SU-DHL-6 (cell line): ENCODE results near the gene CDH13.

Source experiments
- H2AFZ ChIP-seq: fragments of 200-600 bp; sonication (generic); 2 replicates; pipeline ENCODE4 v1.6.1; 2014; ENCODE audit warnings: low read depth, mild to moderate bottlenecking, moderate library complexity, mixed read lengths, antibody characterized with exemption, low read length; ENCODE audit not compliant: severe bottlenecking
- H3F3A ChIP-seq: fragments of 200-600 bp; shearing (Covaris generic); 2 replicates; pipeline ENCODE4 v1.6.0; 2016; ENCODE audit warnings: antibody characterized with exemption, mild to moderate bottlenecking; ENCODE audit not compliant: insufficient read depth
- H3K27ac ChIP-seq: fragments of 200-600 bp; sonication (generic); 2 replicates; pipeline ENCODE4 v1.5.1; 2016; ENCODE audit warnings: low read depth, mild to moderate bottlenecking, low read length, moderate library complexity, mixed read lengths
- H3K27me3 ChIP-seq: fragments of 200-600 bp; sonication (generic), shearing (Covaris generic); 2 replicates; pipeline ENCODE4 v1.6.0; 2014; ENCODE audit warnings: mild to moderate bottlenecking, low read length
- H3K36me3 ChIP-seq: fragments of 200-600 bp; sonication (generic); 2 replicates; pipeline ENCODE4 v1.6.1; 2014; ENCODE audit warnings: mild to moderate bottlenecking, low read length, mixed read lengths
- H3K4me2 ChIP-seq: fragments of 300-600, 200-600 bp; shearing (Covaris generic), sonication (generic); 2 replicates; pipeline ENCODE4 v1.6.0; 2014; ENCODE audit warnings: low read length, low read depth, mild to moderate bottlenecking; ENCODE audit not compliant: poor library complexity, severe bottlenecking
- H3K4me3 ChIP-seq: fragments of 200-600 bp; sonication (generic); 2 replicates; pipeline ENCODE4 v1.5.1; 2014; ENCODE audit warnings: antibody characterized with exemption, low read length, mild to moderate bottlenecking, mixed read lengths; ENCODE audit not compliant: insufficient read depth, poor library complexity, severe bottlenecking
- H3K79me2 ChIP-seq: fragments of 200-600 bp; sonication (generic); 2 replicates; pipeline ENCODE4 v1.6.1; 2014; ENCODE audit warnings: mild to moderate bottlenecking, low read length, moderate library complexity; ENCODE audit not compliant: insufficient read depth
- H3K9ac ChIP-seq: fragments of 200-600 bp; sonication (generic); 2 replicates; pipeline ENCODE4 v1.7.0; 2014; ENCODE audit warnings: mild to moderate bottlenecking, low read length
- H3K9me2 ChIP-seq: fragments of 200-600 bp; sonication (generic); replicated peaks from 2 replicates; pipeline ENCODE4 v1.6.1; 2014; ENCODE audit warnings: low read length; ENCODE audit not compliant: insufficient read depth
- H3K9me3 ChIP-seq: fragments of 200-600 bp; sonication (generic); 2 replicates; pipeline ENCODE4 v1.6.1; 2014; ENCODE audit warnings: low read length, mixed read lengths; ENCODE audit not compliant: insufficient read depth
- H4K20me1 ChIP-seq: fragments of 200-600 bp; sonication (generic); 2 replicates; pipeline ENCODE4 v1.6.1; 2014; ENCODE audit warnings: low read depth, mild to moderate bottlenecking, antibody characterized with exemption, low read length, moderate library complexity, mixed read lengths
- EZH2phosphoT487 ChIP-seq: fragments of 200-600 bp; sonication (generic), shearing (Covaris generic); conservative IDR thresholded peaks from 2 replicates; pipeline ENCODE4 v1.6.1; 2018; ENCODE audit warnings: mild to moderate bottlenecking, antibody characterized with exemption, low read length, moderate library complexity, mixed read lengths
- TF ChIP-seq, protein P1 (sequence below): fragments of 200-600 bp; sonication (generic); IDR thresholded peaks from one replicate; pipeline ENCODE4 v1.5.1; 2017; ENCODE audit warnings: antibody characterized with exemption, mild to moderate bottlenecking, low read length, moderate library complexity; ENCODE audit not compliant: insufficient read depth, poor library complexity, severe bottlenecking

Gene CDH13

DNA sequence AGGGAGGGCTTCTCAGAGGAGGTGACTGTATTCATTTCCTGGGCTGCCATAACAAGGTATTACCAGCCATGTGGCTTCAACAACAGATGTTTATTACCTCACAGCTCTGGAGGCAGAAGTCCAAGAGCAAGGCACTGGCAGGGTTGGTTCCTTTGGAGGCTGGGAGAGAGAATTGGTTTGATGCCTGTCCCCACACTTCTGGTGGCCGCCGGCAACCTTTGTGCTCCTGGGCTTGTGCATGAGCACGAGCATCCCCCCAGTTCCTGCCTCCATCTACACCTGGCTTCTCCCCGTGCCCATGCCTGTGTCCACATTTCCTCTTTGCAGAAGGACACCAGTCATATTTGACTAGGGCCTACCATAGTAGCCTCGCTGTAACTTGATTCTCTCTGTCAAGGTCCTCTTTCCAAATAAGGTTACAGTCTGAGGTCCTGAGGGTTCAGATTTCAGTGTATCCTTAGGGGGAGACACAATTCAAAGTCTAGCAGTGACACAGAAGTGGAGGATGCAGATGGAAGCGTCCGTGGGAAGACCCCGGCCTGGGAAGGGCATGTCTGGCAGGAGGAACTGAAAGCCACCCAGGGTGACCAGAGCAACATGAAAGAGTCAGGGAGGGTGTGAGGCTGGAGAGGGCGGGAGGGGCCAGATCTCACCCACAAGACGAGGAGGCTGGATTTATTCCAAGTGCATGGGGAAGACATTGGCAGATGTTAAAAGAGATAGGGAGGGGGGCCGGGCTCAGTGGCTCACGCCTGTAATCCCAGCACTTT, 992.8 kb downstream of the CDH13 start:
- H3K36me3 ChIP-seq: no peaks in the 10 kb centered on the region
- H3K9me3 ChIP-seq: no peaks in the 10 kb centered on the region
- H4K20me1 ChIP-seq: no peaks in the 10 kb centered on the region
- no peaks in the 10 kb centered on the region for H3K79me2 ChIP-seq
- no peak overlapping the region for H2AFZ ChIP-seq
- H3K9ac ChIP-seq: no peak overlapping the region
- H3K27ac ChIP-seq: no peak overlapping the region
- no peak for TF ChIP-seq EZH2phosphoT487
- TF ChIP-seq, protein P1, sequence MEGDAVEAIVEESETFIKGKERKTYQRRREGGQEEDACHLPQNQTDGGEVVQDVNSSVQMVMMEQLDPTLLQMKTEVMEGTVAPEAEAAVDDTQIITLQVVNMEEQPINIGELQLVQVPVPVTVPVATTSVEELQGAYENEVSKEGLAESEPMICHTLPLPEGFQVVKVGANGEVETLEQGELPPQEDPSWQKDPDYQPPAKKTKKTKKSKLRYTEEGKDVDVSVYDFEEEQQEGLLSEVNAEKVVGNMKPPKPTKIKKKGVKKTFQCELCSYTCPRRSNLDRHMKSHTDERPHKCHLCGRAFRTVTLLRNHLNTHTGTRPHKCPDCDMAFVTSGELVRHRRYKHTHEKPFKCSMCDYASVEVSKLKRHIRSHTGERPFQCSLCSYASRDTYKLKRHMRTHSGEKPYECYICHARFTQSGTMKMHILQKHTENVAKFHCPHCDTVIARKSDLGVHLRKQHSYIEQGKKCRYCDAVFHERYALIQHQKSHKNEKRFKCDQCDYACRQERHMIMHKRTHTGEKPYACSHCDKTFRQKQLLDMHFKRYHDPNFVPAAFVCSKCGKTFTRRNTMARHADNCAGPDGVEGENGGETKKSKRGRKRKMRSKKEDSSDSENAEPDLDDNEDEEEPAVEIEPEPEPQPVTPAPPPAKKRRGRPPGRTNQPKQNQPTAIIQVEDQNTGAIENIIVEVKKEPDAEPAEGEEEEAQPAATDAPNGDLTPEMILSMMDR: no peak
- H3K27me3 ChIP-seq: no peaks in the 10 kb centered on the region
- H3K4me2 ChIP-seq: no peak overlapping the region
- H3K4me3 ChIP-seq: no peak overlapping the region
- H3F3A ChIP-seq: no peaks in the 10 kb centered on the region
- H3K9me2 ChIP-seq: no peaks in the 10 kb centered on the region

- Histone ChIP-seq H3K4me3 (no peak overlapping the region), H3K9ac (no peak overlapping the region), H3F3A (no peaks in the 10 kb centered on the region), H3K9me3 (no peaks in the 10 kb centered on the region), H3K4me2 (no peak overlapping the region), H3K27ac (no peak overlapping the region), H3K36me3 (no peaks in the 10 kb centered on the region), H3K79me2 (no peaks in the 10 kb centered on the region), H3K27me3 (no peaks in the 10 kb centered on the region), H3K9me2 (no peaks in the 10 kb centered on the region), H4K20me1 (no peaks in the 10 kb centered on the region), H2AFZ (no peak overlapping the region)
- TF ChIP-seq, protein P1: no peak
- no peak for TF ChIP-seq EZH2phosphoT487
These were observed 995.2 kb downstream of the CDH13 start for GRCh38 chr16:83622010-83622409.

- Histone ChIP-seq H3K9ac (no peak overlapping the region), H3K9me2 (no peaks in the 10 kb centered on the region), H4K20me1 (no peaks in the 10 kb centered on the region), H3K79me2 (no peaks in the 10 kb centered on the region), H3K36me3 (no peaks in the 10 kb centered on the region), H3K9me3 (no peaks in the 10 kb centered on the region), H3K4me2 (no peak overlapping the region), H3F3A (no peaks in the 10 kb centered on the region), H3K4me3 (no peak overlapping the region), H3K27me3 (no peaks in the 10 kb centered on the region), H2AFZ (no peak overlapping the region), H3K27ac (no peak overlapping the region)
- TF ChIP-seq EZH2phosphoT487: no peak
- TF ChIP-seq, protein P1: no peak
These were observed 996.4 kb downstream of the CDH13 start for GRCh38 chr16:83623091-83623730.
